CD4-positive, alpha-beta T cell treated with Interleukin-6 at 100 ng/mL for 8 hours (primary cell): Measurements from ENCODE around the gene ACBD6.

ENCODE experiments used
- DNase-seq: peaks from one replicate; pipeline ENCODE4 v3.0.0-alpha.2; 2020; ENCODE audit warnings: mixed read lengths, low spot score

The ACBD6 gene

GRCh38 chr1:180295999-180296398 is 206.4 kb downstream of the ACBD6 start:
- DNase-seq = no peak

GRCh38 chr1:180294711-180295110 is 207.7 kb downstream of the ACBD6 start:
- no peak for DNase-seq

DNA sequence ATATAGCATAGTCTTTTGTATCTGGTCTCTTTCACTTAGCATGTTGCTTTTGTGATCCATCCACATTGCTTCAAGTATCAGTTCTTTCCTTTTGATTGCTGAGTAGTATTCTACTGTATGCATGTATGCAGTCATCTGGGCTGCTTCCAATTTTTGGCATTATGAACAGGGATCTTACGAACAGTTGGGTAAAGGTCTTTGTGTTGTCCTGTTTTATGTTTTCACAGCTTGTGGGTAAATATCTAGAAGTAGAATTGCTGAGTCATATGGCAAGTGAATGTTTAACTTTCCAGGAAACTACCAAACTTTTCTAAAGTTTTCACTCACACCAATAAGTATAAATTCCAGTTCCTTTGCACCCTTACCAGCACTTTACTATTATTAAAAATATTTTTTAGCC is 211.4 kb downstream of the ACBD6 start:
- no peak for DNase-seq

DNA sequence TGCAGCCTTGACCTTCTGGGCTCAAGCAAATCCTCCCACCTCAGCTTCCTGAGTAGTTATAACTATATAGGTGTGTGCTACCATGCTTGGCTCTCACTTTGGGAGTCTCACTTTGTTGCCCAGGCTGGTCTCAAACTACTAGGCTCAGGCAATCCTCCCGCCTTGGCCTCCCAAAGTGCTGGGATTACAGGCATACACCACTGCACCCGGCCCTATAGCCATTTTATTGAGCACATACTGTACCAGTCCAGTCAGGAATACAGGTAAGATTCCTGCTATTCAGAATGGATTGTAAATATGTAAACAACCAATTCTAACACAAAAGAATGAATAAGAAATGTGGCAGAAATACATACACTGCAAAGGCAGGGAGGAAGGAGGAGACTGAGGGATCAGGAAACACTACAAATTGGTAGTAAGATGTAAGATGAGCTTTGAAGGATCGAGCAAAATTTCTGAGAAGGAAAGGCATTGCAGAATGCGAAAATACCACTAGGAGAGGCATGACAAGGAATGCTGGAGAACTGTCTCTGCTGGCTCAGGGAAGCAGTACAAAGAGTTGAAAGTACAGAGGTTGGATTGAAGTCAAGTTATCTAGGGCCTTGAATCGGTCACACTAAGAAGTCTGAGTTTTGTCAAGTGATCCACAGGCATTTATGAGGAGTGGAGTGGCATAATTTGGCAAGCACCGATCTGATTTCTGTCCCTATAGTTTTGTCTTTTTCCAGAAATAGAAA is 211.9 kb downstream of the ACBD6 start:
- DNase-seq = no peak

DNA sequence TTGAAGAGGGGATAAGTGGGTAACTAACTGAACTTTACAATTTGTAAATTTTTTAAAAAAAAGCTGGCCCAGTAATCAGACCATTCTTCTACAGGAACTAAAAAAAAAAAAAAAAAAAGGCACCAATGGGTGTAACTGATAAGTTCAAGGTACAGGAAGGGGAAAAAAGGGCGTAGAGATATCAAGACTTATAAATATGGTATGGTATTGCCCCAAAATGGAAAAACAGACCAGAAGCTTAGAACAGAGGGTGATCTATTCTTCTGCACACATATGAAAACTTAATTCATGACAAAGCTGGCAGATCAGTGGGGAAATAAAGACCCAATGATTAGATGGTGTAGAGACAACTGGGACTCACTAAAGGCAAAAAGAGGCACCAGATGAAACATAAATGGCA is 213.4 kb downstream of the ACBD6 start:
- no peak for DNase-seq

GRCh38 chr1:180287988-180288705 is 214.2 kb downstream of the ACBD6 start:
- DNase-seq = no peak

- DNase-seq = no peak
Measured at GRCh38 chr1:180286417-180286816, 216.0 kb downstream of the ACBD6 start.

DNA sequence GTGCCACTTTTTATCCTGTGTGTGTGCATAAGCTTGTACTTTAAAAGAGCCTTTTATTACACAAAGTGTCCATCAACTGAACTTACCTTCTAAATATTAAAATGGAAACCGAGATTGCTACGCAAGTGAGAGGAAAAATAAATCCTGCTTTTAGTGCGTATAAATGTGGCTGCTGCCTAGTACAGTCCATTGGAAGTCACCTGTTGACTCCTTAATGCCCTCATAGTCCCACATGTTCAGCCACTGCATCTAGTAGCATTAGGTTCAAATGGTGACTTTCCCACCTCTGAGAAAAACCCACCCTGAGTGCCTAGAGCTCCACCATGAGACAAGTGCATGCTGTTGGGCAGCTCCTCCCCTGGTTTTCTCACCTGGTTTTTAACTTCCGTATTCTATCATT is 219.3 kb downstream of the ACBD6 start:
- DNase-seq = no peak

DNA sequence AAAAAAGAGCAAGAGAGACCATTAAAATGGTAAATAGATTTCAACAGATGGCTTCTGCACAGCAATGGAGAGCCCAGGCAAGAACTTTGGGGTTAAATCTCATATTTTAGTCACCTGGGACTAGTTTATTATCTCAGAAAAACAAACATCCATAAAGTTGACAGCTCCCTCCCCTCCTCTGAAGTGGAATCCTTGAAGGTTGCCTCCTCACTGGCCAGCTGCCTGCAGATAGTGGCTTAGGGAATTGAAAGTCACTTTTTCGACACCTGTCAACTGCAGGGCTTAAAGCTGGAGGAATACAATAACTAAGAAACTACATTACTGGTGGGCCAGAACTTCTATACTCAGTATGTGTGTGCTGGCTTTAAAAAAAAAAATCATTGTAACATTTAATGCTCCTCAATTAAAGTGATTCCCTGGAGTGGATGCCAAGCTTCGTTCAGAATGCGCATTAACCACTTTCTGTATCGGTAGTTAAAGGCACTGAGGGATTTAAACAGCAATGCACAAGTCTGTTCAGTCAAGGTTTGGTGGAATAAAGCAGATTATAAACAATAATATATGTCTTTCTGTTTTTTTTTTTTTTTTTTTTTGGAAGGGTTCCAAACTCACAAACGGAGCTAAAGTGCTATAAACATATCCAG is 219.9 kb downstream of the ACBD6 start:
- no peak for DNase-seq

GRCh38 chr1:180281490-180281889 is 220.9 kb downstream of the ACBD6 start:
- DNase-seq = no peak

DNA sequence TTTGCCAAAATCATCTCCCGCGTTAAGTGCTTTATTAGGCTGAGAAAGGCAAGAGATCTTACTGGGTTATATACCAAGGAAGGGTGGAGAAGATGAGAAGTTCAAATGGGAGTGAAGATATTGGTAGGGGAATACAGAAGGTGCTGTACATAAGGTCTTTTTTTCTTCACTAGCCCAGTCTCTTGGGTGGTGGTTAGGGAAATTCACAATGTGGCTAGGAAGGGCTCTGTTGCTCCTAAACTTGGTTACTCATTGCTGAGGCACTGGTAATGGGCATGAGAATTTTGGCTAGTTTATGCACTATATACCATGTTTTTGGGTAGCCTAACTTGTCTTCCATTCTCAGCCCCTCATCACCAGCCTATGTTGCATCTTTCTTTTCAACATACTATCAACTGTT is 221.8 kb downstream of the ACBD6 start:
- DNase-seq = no peak

DNA sequence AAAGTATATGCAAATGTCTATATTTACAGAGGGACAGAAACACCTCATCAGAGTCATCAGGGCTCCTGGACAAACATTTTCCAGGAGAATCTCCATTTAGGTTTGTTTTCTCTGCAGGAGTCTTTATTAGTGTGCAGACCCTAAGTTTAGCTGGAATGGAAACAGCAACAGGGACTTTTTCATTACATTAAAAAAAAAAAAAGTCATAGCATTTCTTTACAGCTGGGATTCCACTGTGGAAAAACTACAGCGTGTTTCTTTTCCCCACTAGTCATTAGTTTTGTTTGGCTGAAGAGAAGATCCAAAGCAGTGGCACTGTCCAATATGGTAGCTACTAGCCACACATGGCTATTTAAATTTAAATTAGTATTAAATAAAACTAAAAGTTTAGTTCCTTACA is 222.7 kb downstream of the ACBD6 start:
- DNase-seq = no peak

GRCh38 chr1:180278596-180279395 is 223.6 kb downstream of the ACBD6 start:
- no peak for DNase-seq

GRCh38 chr1:180278194-180278515 is 224.2 kb downstream of the ACBD6 start:
- no peak for DNase-seq

DNA sequence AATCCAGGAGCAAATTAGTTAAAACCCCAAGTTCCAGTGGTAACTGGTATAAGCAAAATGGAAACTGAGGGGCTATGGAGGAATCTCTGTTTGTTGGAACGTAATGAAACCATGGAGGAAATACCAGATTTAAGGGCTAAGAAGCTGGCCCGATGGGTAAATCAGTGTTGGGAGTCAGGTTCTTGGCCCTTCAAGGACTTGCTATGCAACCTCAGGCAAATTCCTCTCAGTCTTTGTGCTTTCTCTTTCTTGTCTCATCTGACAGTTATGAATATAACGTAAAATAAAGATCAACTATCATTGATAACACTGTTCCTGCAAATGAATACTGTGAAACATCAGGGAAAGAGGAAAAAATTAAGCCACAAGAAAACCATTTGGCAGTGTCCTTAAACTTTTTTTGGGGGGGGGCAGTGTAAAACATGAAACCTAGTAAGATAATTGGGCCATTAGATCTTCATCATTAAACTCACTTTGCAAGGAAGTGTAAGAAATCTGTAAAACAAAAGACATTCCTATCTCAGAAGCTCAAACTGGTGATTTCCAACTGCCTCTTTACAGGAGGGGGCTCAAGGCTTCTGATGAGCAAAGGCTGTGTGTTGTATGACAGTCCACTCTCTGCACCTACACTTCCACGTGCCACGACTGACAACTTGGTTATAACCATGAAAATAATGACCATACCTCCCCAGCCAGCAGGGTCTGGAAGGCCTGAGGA is 224.7 kb downstream of the ACBD6 start:
- no peak for DNase-seq

DNA sequence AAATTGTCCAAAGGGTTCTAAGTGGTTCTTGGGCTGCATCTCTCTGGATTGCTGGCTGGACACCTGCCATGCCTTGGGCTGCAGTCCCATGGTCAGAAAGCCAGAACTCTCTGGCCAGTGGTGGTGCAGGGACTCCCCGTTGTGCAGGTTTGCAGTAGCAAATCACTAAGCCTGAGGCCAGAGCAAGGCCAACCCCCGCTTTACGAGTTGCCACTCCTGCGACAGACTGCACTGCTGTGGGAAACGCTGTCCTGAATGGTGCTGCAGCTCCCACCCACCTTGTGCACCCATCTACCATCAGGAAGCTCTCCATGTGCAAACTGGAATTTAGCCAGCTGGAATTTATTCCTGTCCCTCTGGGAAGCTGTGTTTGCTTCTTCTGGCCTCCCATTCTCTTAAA is 226.7 kb downstream of the ACBD6 start:
- no peak for DNase-seq

DNA sequence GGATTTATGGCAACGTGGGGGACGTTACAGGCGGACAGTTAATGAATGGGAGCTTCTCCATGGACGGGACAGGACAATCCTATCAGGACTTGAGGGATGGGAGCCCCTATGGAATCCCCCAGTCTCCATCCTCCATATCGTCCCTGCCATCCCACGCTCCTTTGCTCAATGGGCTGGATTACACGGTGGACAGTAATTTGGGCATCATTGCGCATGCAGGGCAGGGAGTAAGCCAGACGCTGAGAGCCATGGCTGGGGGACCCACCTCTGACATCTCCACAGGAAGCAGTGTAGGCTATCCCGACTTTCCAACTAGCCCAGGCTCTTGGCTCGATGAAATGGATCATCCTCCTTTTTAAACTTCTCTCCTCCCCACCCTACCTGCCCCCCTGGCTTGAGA is 228.2 kb downstream of the ACBD6 start:
- no peak for DNase-seq

- no peak for DNase-seq
Measured at GRCh38 chr1:180273066-180273465, 229.3 kb downstream of the ACBD6 start.

GRCh38 chr1:180272395-180272794 is 230.0 kb downstream of the ACBD6 start:
- DNase-seq = no peak

- no peak for DNase-seq
Measured at GRCh38 chr1:180271272-180272255, 230.8 kb downstream of the ACBD6 start.
